GM21515 (cell line): ENCODE data around the gene CYTH1.
"Not testable (repeated sequence)": the region's sequence is repeated elsewhere in the genome, so short reads cannot be mapped to it uniquely, and the experiment has no call there.

Source experiments
- ATAC-seq: cut with Tn5 transposase; IDR thresholded peaks from one replicate; pipeline ENCODE4 v1.9.1; 2021; ENCODE audit not compliant: unreplicated experiment

CYTH1 gene

GRCh38 chr17:78673395-78673794, 108.7 kb downstream of the CYTH1 start:
- ATAC-seq, result no peak

- ATAC-seq, result no peak
These were observed 109.2 kb downstream of the CYTH1 start for GRCh38 chr17:78672871-78673371.

DNA sequence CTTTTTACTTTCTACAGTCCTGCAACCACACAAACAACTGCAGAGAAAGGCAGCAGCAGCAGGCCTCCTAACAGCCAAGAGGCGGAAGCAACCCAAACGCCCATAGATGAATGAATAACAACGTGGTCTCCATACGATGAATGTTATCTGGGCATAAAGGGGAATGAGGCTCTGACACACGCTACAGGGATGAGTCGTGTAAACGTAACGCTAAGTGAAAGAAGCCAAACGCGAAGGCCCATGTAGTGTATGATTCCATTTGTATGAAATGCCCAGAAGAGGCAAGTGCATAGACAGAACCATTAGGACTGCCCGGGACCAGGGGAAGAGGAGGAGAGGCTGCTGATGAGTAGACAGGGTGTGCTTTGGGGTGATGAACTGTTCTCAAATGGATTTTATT, 110.1 kb downstream of the CYTH1 start:
- no peak for ATAC-seq

DNA sequence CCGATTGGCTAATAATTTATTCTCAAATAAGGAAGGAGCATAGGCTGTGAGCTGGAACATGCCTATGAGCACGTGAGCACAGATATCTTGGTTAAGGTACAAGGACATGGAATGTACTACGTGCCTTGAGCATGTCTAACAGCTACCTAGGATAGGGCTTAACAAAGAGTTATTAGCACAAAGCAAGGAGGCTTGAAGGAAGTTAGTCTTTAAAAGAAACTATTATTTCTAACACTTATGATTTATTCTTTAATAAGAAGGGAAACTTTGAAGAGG, 110.4 kb downstream of the CYTH1 start:
- not testable (repeated sequence) for ATAC-seq

- ATAC-seq, result no peak
These were observed 111.0 kb downstream of the CYTH1 start for GRCh38 chr17:78670850-78671725.

DNA sequence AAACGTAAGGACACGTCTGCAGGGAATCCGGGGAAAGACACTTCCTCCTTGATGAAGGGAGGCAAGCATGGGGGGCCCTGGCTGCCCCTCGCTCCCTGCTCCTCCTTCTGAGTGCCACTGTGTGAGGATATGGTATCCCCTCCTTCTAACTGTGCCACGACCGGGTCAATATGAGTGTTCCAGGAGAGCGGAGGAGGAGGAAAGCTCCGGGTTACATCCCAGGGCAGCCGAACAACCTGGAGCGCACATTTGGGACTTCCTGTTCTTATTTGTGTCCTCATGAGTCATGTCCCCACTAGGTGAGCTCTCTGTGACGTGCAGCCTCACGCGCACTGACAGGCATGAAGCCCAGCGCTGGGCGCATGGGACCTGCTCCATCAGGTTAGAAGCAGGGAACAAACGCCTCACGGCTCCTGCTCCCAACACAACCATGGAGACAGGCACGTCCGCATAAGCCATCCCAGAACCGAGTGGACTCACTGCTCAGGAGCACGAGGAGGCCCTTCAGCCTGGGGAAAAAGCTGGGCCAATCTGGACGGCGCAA, 112.0 kb downstream of the CYTH1 start:
- ATAC-seq, result no peak

GRCh38 chr17:78669256-78669974, 112.7 kb downstream of the CYTH1 start:
- no peak for ATAC-seq

- ATAC-seq, result no peak
These were observed 113.2 kb downstream of the CYTH1 start for GRCh38 chr17:78668847-78669246.

- no peak for ATAC-seq
These were observed 114.1 kb downstream of the CYTH1 start for GRCh38 chr17:78667741-78668640.

- no peak for ATAC-seq
These were observed 115.0 kb downstream of the CYTH1 start for GRCh38 chr17:78667091-78667490.

DNA sequence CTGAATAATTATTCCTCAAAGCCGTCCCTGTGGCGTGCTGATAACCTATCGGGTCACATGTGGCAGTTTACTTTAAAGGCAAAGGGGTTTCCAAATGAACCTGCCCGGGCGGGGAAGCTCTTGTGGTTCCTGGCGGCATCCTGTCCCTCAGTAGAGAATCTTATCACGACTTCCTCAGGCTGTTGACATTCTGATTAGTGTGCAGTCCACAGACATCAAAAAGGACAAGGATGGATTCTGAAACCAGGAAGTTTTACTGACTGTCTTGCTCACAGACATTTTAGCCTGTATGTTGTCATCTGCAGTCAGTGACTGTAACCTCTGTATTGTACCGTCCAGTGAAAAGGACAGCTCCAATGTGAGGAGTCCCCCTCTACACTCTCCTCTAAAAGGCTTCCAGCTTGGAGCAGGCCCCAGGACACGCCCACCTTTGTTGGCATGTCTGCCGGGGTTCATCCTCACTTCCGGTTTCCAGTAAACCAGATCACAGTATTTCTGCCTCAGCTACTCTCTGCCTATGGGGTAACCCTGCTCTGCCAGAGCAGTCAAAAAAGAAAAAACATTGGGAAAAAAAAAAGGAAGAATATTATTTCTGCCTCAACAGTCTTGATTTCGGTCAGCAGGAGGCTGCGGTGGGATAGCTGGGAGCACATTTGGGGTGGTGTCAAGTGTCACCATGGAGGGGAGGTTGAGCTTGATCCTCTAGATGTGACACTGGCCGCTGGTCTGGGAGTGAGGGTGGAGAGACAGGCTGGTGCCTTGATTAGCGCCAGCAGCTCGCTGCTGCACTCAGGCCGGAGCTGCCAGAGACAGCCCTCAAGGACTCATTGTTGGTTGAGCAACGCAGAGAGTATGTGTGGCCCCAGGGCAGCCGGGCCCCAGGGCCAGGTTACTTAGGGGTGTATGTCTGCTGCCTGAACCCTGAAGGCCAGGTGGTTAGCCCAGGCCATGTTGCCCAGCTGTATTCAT, 115.8 kb downstream of the CYTH1 start:
- ATAC-seq, result no peak

- ATAC-seq, result no peak
These were observed 116.6 kb downstream of the CYTH1 start for GRCh38 chr17:78665387-78665951.

GRCh38 chr17:78664476-78665386, 117.3 kb downstream of the CYTH1 start:
- no peak for ATAC-seq

GRCh38 chr17:78661093-78661770, 120.8 kb downstream of the CYTH1 start:
- no peak for ATAC-seq

GRCh38 chr17:78659546-78659945, 122.5 kb downstream of the CYTH1 start:
- ATAC-seq, result no peak

DNA sequence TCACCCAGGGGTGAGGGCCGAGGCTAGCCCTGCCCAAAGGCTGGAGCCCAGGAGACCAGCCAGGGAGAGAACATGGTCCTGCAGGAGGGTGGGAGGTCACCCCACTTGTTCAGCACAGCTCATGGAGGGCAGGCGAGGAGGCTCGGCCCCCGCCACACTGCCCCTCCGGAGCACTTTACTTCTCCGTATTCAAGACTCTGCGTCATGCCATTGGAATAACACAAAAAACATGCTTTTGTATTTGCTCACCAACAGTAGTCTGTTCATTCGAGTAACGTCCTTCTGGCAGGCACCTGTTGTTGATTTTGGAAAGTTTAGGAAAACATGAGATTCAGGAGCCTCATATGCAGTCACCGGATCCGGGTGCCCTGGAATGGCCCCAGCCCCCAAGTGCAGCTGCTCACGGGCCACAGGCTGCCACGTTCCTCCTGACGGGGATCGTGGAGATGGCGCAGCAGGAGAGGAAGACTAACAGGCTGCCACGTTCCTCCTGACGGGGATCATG, 123.7 kb downstream of the CYTH1 start:
- ATAC-seq, result no peak

- ATAC-seq, result no peak
These were observed 126.7 kb downstream of the CYTH1 start for GRCh38 chr17:78655251-78655940.
